WTC11 (cell line): ENCODE measurements around the gene PRR12. TPM values are rescaled to one million over a fixed set of nuclear protein-coding genes. Genes with fewer than 3 reads are reported as not detected.

Source experiments
- ATAC-seq: fragments of 200-7000 bp; cut with Tn5 transposase; 2 replicates; pipeline ENCODE4 v1.10.0; 2021; ENCODE audit warnings: mild to moderate bottlenecking, moderate library complexity
- CTCF ChIA-PET: fragments of 300-600 bp; sonication (Branson Sonifier 250); formaldehyde crosslinking; loops from one replicate; lab custom pipeline; 2021; ENCODE audit warnings: antibody characterized with exemption; lab: Charles Lee
- POLR2A ChIA-PET: fragments of 350-600 bp; sonication (Branson Sonifier 250); formaldehyde crosslinking; loops from one replicate; lab custom pipeline; 2021; ENCODE audit warnings: antibody characterized with exemption; lab: Charles Lee
- DNase-seq: peaks from one replicate; pipeline ENCODE4 v3.0.0; 2021; ENCODE audit warnings: low spot score
- H3K27ac Mint-ChIP-seq: 2 replicates; pipeline ENCODE4 v1.8.0; 2021; ENCODE audit warnings: mixed read lengths
- H3K27me3 Mint-ChIP-seq: 2 replicates; pipeline ENCODE4 v1.8.0; 2021; ENCODE audit warnings: low read depth, mild to moderate bottlenecking, moderate library complexity, mixed read lengths
- H3K36me3 Mint-ChIP-seq: 2 replicates; pipeline ENCODE4 v1.8.0; 2021; ENCODE audit warnings: mixed read lengths
- H3K4me1 Mint-ChIP-seq: 2 replicates; pipeline ENCODE4 v1.8.0; 2022; ENCODE audit warnings: mixed read lengths
- H3K4me3 Mint-ChIP-seq: 2 replicates; pipeline ENCODE4 v1.8.0; 2021; ENCODE audit warnings: mild to moderate bottlenecking, moderate library complexity, mixed read lengths
- H3K9me3 Mint-ChIP-seq: 2 replicates; pipeline ENCODE4 v1.8.0; 2021; ENCODE audit warnings: mixed read lengths
- NFATC4 ChIP-seq: fragments of 250-450 bp; sonication (Bioruptor Pico); IDR thresholded peaks from 2 replicates; pipeline ENCODE4 v1.9.0; 2021; ENCODE audit warnings: mild to moderate bottlenecking
- NFE2L1 ChIP-seq: sonication (generic); formaldehyde crosslinking; IDR thresholded peaks from 2 replicates; pipeline ENCODE4 v1.8.1; 2023; ENCODE audit warnings: missing genetic modification reagents
- RORB ChIP-seq: fragments of 250-450 bp; sonication (Bioruptor Pico); IDR thresholded peaks from 2 replicates; pipeline ENCODE4 v1.9.0; 2021; ENCODE audit warnings: mild to moderate bottlenecking
- total RNA-seq: library from RNA; stranded (reverse); gene quantifications from 3 replicates; pipeline ENCODE4 v1.2.3, GENCODE V29; 2021
- TF ChIP-seq, protein P1 (sequence below): sonication (generic); formaldehyde crosslinking; IDR thresholded peaks from 2 replicates; pipeline ENCODE4 v1.8.1; 2023; ENCODE audit warnings: mild to moderate bottlenecking, missing genetic modification reagents, borderline replicate concordance
- TF ChIP-seq, protein P2 (sequence below): fragments of 250-450 bp; sonication (Bioruptor Pico); conservative IDR thresholded peaks from 2 replicates; pipeline ENCODE4 v1.9.0; 2021; ENCODE audit warnings: mild to moderate bottlenecking
- TF ChIP-seq, protein P3 (sequence below): fragments of 250-450 bp; sonication (Bioruptor Pico); IDR thresholded peaks from 2 replicates; pipeline ENCODE4 v2.1.2; 2022; ENCODE audit warnings: mild to moderate bottlenecking, moderate library complexity
- TF ChIP-seq, protein P4 (sequence below): sonication (generic); formaldehyde crosslinking; IDR thresholded peaks from 2 replicates; pipeline ENCODE4 v1.8.1; 2022; ENCODE audit warnings: low read depth, mild to moderate bottlenecking, moderate library complexity, missing genetic modification reagents, borderline replicate concordance
- TF ChIP-seq, protein P5 (sequence below): fragments of 250-450 bp; sonication (Bioruptor Pico); IDR thresholded peaks from 2 replicates; pipeline ENCODE4 v1.9.0; 2021; ENCODE audit warnings: mild to moderate bottlenecking, borderline replicate concordance

The PRR12 gene
- total RNA-seq, 1 experiment from 2014 or later, result 86.1 TPM

DNA sequence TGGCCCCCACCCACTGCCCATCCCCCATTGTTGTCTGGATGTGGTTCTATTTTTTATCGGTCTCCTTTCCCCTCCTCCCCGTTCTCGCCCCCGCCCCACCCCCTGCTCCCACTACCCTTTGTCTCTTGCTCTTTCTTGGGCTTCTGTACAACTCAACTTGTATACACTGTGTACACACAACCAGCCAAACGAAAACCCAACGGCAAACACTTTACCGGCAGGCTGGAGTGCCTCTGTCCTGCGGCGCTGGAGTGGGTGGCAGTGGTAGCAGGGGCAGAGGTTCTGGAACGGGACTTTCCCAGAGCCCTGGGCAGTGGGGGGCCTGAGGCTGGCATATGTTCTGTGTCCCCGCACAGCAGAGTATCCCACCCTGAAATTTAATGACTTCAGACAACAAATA, 35.2 kb downstream of the PRR12 start (continued):
- TF ChIP-seq, protein P1, sequence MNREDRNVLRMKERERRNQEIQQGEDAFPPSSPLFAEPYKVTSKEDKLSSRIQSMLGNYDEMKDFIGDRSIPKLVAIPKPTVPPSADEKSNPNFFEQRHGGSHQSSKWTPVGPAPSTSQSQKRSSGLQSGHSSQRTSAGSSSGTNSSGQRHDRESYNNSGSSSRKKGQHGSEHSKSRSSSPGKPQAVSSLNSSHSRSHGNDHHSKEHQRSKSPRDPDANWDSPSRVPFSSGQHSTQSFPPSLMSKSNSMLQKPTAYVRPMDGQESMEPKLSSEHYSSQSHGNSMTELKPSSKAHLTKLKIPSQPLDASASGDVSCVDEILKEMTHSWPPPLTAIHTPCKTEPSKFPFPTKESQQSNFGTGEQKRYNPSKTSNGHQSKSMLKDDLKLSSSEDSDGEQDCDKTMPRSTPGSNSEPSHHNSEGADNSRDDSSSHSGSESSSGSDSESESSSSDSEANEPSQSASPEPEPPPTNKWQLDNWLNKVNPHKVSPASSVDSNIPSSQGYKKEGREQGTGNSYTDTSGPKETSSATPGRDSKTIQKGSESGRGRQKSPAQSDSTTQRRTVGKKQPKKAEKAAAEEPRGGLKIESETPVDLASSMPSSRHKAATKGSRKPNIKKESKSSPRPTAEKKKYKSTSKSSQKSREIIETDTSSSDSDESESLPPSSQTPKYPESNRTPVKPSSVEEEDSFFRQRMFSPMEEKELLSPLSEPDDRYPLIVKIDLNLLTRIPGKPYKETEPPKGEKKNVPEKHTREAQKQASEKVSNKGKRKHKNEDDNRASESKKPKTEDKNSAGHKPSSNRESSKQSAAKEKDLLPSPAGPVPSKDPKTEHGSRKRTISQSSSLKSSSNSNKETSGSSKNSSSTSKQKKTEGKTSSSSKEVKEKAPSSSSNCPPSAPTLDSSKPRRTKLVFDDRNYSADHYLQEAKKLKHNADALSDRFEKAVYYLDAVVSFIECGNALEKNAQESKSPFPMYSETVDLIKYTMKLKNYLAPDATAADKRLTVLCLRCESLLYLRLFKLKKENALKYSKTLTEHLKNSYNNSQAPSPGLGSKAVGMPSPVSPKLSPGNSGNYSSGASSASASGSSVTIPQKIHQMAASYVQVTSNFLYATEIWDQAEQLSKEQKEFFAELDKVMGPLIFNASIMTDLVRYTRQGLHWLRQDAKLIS (CRISPR knock-in tag), result no peak
- TF ChIP-seq, all 79 proteins: peak for 0

DNA sequence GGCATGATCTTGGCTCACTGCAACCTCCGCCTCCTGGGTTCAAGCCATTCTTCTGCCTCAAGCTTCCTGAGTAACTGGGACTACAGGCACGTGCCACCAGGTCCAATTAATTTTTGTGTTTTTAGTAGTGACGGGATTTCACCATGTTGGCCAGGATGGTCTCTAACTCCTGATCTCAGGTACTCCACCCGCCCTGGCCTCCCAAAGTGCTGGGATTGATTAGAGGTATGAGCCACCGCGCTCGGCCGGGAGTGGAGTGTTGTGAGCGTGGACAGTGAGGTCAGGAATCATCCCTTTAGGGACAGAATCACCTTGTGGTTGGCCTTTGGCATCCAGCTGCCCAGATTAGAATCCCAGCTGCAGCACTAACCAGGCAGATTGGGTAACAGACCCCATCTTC, 38.7 kb downstream of the PRR12 start:
- no peak for DNase-seq
- Mint-ChIP-seq H3K4me3 (no peak overlapping the region), H3K9me3 (no peaks in the 10 kb centered on the region), H3K36me3 (peaks cover 14% of the 10 kb centered on the region; the same call in 1 of the 2 replicates), H3K27me3 (no peaks in the 10 kb centered on the region), H3K27ac (peak overlapping the region; percentile 92), H3K4me1 (peaks cover 7% of the 10 kb centered on the region)
- ChIA-PET POLR2A (interaction anchor here (3.0 kb wide), 1 partner anchor 10 kb away, joined by 18 read pairs; the partner anchor contains the start of gene RRAS), CTCF (interaction anchor here (1.1 kb wide), 1 partner anchor 14 kb away, joined by 3 read pairs; no protein-coding TSS in a partner anchor)
- no peak for ATAC-seq
- TF ChIP-seq, protein P2, sequence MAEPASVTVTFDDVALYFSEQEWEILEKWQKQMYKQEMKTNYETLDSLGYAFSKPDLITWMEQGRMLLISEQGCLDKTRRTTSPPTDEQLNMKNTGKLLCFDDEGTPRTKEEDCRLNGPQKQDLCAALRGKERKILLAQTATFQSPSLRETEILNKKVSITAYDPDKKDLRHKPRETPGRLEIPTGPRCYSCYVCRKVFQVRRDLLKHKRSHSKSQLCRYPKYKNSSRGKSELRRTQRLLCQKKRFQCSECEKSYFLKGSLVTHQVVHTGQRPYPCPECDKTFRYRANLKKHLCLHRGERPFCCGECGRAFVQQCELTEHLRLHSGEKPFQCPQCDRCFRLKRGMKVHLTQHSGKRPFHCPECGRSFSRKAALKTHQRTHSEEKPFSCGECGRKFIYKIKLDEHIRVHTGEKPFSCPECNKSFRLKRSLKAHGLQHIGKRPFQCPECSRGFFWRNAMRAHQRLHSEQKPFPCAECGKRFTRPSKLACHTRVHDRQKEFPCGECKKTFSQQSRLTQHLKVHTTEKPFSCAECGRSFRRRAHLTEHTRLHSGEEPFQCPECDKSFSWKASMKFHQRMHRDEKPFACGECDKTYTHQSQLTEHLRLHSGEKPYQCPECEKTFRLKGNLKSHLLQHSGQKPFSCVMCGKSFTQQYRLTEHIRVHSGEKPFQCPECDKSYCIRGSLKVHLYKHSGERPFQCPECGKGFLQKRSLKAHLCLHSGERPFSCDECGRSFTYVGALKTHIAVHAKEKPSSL, result no peak
- no peak for TF ChIP-seq NFE2L1 (CRISPR knock-in tag)
- TF ChIP-seq, protein P3, sequence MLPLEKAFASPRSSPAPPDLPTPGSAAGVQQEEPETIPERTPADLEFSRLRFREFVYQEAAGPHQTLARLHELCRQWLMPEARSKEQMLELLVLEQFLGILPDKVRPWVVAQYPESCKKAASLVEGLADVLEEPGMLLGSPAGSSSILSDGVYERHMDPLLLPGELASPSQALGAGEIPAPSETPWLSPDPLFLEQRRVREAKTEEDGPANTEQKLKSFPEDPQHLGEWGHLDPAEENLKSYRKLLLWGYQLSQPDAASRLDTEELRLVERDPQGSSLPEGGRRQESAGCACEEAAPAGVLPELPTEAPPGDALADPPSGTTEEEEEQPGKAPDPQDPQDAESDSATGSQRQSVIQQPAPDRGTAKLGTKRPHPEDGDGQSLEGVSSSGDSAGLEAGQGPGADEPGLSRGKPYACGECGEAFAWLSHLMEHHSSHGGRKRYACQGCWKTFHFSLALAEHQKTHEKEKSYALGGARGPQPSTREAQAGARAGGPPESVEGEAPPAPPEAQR (CRISPR knock-in tag), result no peak

DNA sequence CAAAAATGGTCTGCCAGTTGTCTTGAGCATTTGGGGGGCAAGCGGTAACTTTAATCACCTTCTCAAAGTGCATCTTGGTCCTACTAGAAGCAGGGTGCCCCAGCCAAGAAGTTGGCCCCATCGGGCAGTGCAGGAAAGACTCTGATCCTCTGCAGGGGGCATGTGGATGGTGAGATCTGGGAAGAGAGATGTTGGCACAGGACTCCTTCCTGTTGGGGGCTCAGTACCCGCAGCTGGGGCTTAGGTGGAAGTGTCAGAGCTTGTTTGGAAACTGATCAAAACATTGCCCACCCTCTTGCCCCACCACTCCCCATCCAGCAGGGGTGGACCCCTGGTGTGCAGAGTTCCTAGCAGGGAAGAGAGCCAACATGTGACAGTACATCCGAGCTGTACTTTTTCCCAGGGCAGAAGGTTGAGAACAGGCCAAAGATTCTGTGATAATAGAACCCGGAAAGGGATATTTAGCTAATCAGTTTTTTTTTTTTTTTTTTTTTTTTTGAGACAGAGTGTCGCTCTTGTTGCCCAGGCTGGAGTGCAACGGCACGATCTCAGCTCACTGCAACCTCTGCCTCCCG, 40.1 kb downstream of the PRR12 start:
- DNase-seq (no peak), ATAC-seq (no peak)
- Mint-ChIP-seq H3K27ac (peak overlapping the region; percentile 60), H3K27me3 (peaks cover 12% of the 10 kb centered on the region), H3K36me3 (peaks cover 13% of the 10 kb centered on the region; the same call in 1 of the 2 replicates), H3K4me1 (peaks cover 19% of the 10 kb centered on the region), H3K9me3 (no peaks in the 10 kb centered on the region), H3K4me3 (no peak overlapping the region)
- TF ChIP-seq, protein P4, sequence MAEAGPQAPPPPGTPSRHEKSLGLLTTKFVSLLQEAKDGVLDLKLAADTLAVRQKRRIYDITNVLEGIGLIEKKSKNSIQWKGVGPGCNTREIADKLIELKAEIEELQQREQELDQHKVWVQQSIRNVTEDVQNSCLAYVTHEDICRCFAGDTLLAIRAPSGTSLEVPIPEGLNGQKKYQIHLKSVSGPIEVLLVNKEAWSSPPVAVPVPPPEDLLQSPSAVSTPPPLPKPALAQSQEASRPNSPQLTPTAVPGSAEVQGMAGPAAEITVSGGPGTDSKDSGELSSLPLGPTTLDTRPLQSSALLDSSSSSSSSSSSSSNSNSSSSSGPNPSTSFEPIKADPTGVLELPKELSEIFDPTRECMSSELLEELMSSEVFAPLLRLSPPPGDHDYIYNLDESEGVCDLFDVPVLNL, result no peak
- TF ChIP-seq RORB (CRISPR knock-in tag) (no peak), NFATC4 (0 out of 2 replicates have a peak, but pooled peaks have one; percentile 28)
- TF ChIP-seq, protein P5, sequence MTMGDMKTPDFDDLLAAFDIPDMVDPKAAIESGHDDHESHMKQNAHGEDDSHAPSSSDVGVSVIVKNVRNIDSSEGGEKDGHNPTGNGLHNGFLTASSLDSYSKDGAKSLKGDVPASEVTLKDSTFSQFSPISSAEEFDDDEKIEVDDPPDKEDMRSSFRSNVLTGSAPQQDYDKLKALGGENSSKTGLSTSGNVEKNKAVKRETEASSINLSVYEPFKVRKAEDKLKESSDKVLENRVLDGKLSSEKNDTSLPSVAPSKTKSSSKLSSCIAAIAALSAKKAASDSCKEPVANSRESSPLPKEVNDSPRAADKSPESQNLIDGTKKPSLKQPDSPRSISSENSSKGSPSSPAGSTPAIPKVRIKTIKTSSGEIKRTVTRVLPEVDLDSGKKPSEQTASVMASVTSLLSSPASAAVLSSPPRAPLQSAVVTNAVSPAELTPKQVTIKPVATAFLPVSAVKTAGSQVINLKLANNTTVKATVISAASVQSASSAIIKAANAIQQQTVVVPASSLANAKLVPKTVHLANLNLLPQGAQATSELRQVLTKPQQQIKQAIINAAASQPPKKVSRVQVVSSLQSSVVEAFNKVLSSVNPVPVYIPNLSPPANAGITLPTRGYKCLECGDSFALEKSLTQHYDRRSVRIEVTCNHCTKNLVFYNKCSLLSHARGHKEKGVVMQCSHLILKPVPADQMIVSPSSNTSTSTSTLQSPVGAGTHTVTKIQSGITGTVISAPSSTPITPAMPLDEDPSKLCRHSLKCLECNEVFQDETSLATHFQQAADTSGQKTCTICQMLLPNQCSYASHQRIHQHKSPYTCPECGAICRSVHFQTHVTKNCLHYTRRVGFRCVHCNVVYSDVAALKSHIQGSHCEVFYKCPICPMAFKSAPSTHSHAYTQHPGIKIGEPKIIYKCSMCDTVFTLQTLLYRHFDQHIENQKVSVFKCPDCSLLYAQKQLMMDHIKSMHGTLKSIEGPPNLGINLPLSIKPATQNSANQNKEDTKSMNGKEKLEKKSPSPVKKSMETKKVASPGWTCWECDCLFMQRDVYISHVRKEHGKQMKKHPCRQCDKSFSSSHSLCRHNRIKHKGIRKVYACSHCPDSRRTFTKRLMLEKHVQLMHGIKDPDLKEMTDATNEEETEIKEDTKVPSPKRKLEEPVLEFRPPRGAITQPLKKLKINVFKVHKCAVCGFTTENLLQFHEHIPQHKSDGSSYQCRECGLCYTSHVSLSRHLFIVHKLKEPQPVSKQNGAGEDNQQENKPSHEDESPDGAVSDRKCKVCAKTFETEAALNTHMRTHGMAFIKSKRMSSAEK (CRISPR knock-in tag), result 0 out of 2 replicates have a peak, but pooled peaks have one; percentile 15
- CTCF ChIA-PET, result interaction anchor here (0.8 to 1.4 kb wide), 6 partner anchors 9 to 120 kb away, joined by 3 to 5 read pairs (median 4); partner anchors contain the start of gene RRAS
- POLR2A ChIA-PET, result interaction anchor here (0.6 to 3.0 kb wide), 4 partner anchors 9 to 58 kb away, joined by 3 to 18 read pairs (median 4); partner anchors contain the start of genes ADM5, NOSIP and RRAS
